A549 (cell line): ENCODE measurements around the gene CFAP43. TPM values are rescaled to one million over a fixed set of nuclear protein-coding genes. Genes with fewer than 3 reads are reported as not detected.
A peak's percentile ranks its signal among the peaks of the same experiment; 100 is the strongest.

ENCODE experiments used
- ATAC-seq, 2 experiments: fragments of 200-7000 bp in 1 of 2; fragments of >200 bp in 1 of 2; cut with Nextera tagmentation in 1 of 2; cut with Tn5 transposase in 1 of 2; 3 replicates each; pipeline versions ENCODE4 v1.8.0 to v1.9.1; 2018 to 2020; ENCODE audit warnings: mild to moderate bottlenecking in 1 of 2, moderate library complexity in 1 of 2
- CTCF ChIA-PET: fragments of 300-600 bp; sonication (Branson Sonifier 250); formaldehyde crosslinking; extraction: SDS; loops from one replicate; lab custom pipeline; 2021; ENCODE audit warnings: antibody characterized with exemption, inconsistent platforms; lab: Yijun Ruan, JAX
- POLR2A ChIA-PET: fragments of 350-600 bp; formaldehyde crosslinking; extraction: SDS; loops from one replicate; lab custom pipeline; 2021; ENCODE audit warnings: antibody characterized with exemption, inconsistent platforms; lab: Yijun Ruan, JAX
- DNase-seq, 2 experiments: peaks; one replicate each; pipeline versions ENCODE4 v3.0.0 to v3.0.0-alpha.2; 2011 to 2016; ENCODE audit warnings: low read depth in 1 of 2, low spot score in 1 of 2
- FAIRE-seq: peaks from 2 replicates; lab custom pipeline; 2011; peaks lifted over from hg19 to GRCh38; lab: Jason Lieb, UNC
- H3K27ac ChIP-seq, 2 experiments: fragments of >200 bp; sonication (Bioruptor Twin); formaldehyde crosslinking; 3 replicates each; pipeline ENCODE4 v1.5.1; 2016 to 2017
- H3K4me1 ChIP-seq: fragments of >200 bp; sonication (Bioruptor Twin); formaldehyde crosslinking; 3 replicates; pipeline ENCODE4 v1.6.1; 2016
- H3K4me2 ChIP-seq: fragments of >200 bp; sonication (Bioruptor Twin); formaldehyde crosslinking; 3 replicates; pipeline ENCODE4 v1.6.1; 2016
- H3K4me3 ChIP-seq: fragments of >200 bp; sonication (Bioruptor Twin); formaldehyde crosslinking; 3 replicates; pipeline ENCODE4 v1.5.1; 2016
- H3K9me3 ChIP-seq: fragments of >200 bp; sonication (Bioruptor Twin); formaldehyde crosslinking; 3 replicates; pipeline ENCODE4 v1.6.1; 2016
- ATOH8 ChIP-seq: fragments of 250-450 bp; sonication (Bioruptor Pico); IDR thresholded peaks from 2 replicates; pipeline ENCODE4 v1.5.0; 2020; ENCODE audit warnings: low read depth, mild to moderate bottlenecking, moderate library complexity
- BHLHE40 ChIP-seq: IDR thresholded peaks from 2 replicates; pipeline ENCODE4 v1.6.1; 2012; ENCODE audit warnings: low read depth, low read length, inconsistent platforms
- CBX2 ChIP-seq: fragments of 200-600 bp; sonication (generic); IDR thresholded peaks from 2 replicates; pipeline ENCODE4 v1.6.1; 2016; ENCODE audit warnings: low read depth, mild to moderate bottlenecking, borderline replicate concordance
- CHD4 ChIP-seq: fragments of 200-600 bp; sonication (generic); IDR thresholded peaks from 2 replicates; pipeline ENCODE4 v1.6.1; 2016; ENCODE audit warnings: antibody characterized with exemption, mild to moderate bottlenecking, borderline replicate concordance
- EP300 ChIP-seq, 2 experiments: fragments of >200 bp; sonication (Bioruptor Twin); formaldehyde crosslinking; IDR thresholded peaks; 2 replicates in 1 of 2; 3 replicates in 1 of 2; pipeline ENCODE4 v1.6.1; 2016 to 2017
- FOSB ChIP-seq: fragments of 250-450 bp; sonication (Bioruptor Pico); IDR thresholded peaks from 2 replicates; pipeline ENCODE4 v1.5.0; 2020; ENCODE audit warnings: mild to moderate bottlenecking, moderate library complexity
- FOXS1 ChIP-seq: fragments of 250-450 bp; sonication (Bioruptor Pico); IDR thresholded peaks from 2 replicates; pipeline ENCODE4 v1.5.0; 2020; ENCODE audit warnings: mild to moderate bottlenecking, moderate library complexity
- GATA3 ChIP-seq: IDR thresholded peaks from 2 replicates; pipeline ENCODE4 v1.6.1; 2012; ENCODE audit warnings: borderline replicate concordance
- HDAC2 ChIP-seq: fragments of 200-600 bp; sonication (generic); IDR thresholded peaks from 2 replicates; pipeline ENCODE4 v1.6.1; 2016
- HOXA7 ChIP-seq: fragments of 250-450 bp; sonication (Bioruptor Pico); IDR thresholded peaks from 2 replicates; pipeline ENCODE4 v1.5.0; 2020; ENCODE audit warnings: mild to moderate bottlenecking, moderate library complexity
- JUNB ChIP-seq: fragments of >200 bp; sonication (Bioruptor Twin); formaldehyde crosslinking; IDR thresholded peaks from 2 replicates; pipeline ENCODE4 v1.6.1; 2016
- KDM1A ChIP-seq: fragments of 200-600 bp; sonication (generic); IDR thresholded peaks from 2 replicates; pipeline ENCODE4 v1.6.1; 2016; ENCODE audit warnings: low read depth, mild to moderate bottlenecking
- KDM5A ChIP-seq: fragments of 200-600 bp; sonication (generic); IDR thresholded peaks from 2 replicates; pipeline ENCODE4 v1.6.1; 2016; ENCODE audit warnings: antibody characterized with exemption, mild to moderate bottlenecking
- MAFK ChIP-seq: fragments of 450-650 bp; IDR thresholded peaks from 2 replicates; pipeline ENCODE4 v1.6.1; 2014; ENCODE audit not compliant: partially characterized antibody
- MYC ChIP-seq: IDR thresholded peaks from 2 replicates; pipeline ENCODE4 v1.6.1; 2012; ENCODE audit warnings: mild to moderate bottlenecking, inconsistent platforms, low read length, improper control_type of control experiment, borderline replicate concordance
- PHF8 ChIP-seq: fragments of 200-600 bp; sonication (generic); IDR thresholded peaks from 2 replicates; pipeline ENCODE4 v1.6.1; 2016; ENCODE audit warnings: low read depth, mild to moderate bottlenecking, antibody characterized with exemption, moderate library complexity, borderline replicate concordance
- POLR2A ChIP-seq: IDR thresholded peaks from 2 replicates; pipeline ENCODE4 v1.6.1; 2012; ENCODE audit warnings: mild to moderate bottlenecking, low read length
- POLR2AphosphoS2 ChIP-seq: conservative IDR thresholded peaks from 2 replicates; pipeline ENCODE4 v1.6.1; 2012; ENCODE audit warnings: low read length, improper control_type of control experiment, inconsistent platforms
- RAD21 ChIP-seq, 2 experiments: fragments of >200 bp in 1 of 2; sonication (Bioruptor Twin) in 1 of 2; formaldehyde crosslinking in 1 of 2; IDR thresholded peaks in 1 of 2; conservative IDR thresholded peaks in 1 of 2; 2 replicates in 1 of 2; 3 replicates in 1 of 2; pipeline ENCODE4 v1.6.1; 2012 to 2018; ENCODE audit warnings: inconsistent platforms in 1 of 2
- SMC3 ChIP-seq: fragments of >200 bp; sonication (Bioruptor Twin); formaldehyde crosslinking; IDR thresholded peaks from 3 replicates; pipeline ENCODE4 v1.6.1; 2018; ENCODE audit warnings: inconsistent platforms
- USF2 ChIP-seq: fragments of 450-650 bp; IDR thresholded peaks from 2 replicates; pipeline ENCODE4 v1.6.1; 2014; ENCODE audit warnings: antibody characterized with exemption
- ZC3H11A ChIP-seq: fragments of 450-650 bp; IDR thresholded peaks from 2 replicates; pipeline ENCODE4 v1.6.1; 2014; ENCODE audit warnings: antibody characterized with exemption, mild to moderate bottlenecking
- ZFP36 ChIP-seq: fragments of 450-650 bp; IDR thresholded peaks from 2 replicates; pipeline ENCODE4 v1.6.1; 2014; ENCODE audit warnings: borderline replicate concordance; ENCODE audit not compliant: partially characterized antibody
- ZNF302 ChIP-seq: fragments of 250-450 bp; sonication (Bioruptor Pico); IDR thresholded peaks from 2 replicates; pipeline ENCODE4 v1.9.0; 2021; ENCODE audit warnings: inconsistent platforms, mild to moderate bottlenecking, moderate library complexity
- WGBS: methylation state at CpG from one replicate; pipeline ENCODE4 v1.1.6; 2017; ENCODE audit errors: missing lambda C conversion rate; 5-methylcytosine and 5-hydroxymethylcytosine counted together
- polyA plus RNA-seq, 4 experiments: library from polyadenylated mRNA; depleted of rRNA in 3 of 4; stranded (reverse); fragments of >200 nt; fragmentation: RNase III in 1 of 4; extraction: RNeasy Plus Mini Kit Qiagen cat#74134 plus additional on column Dnase treatment in 1 of 4; gene quantifications; 2 replicates in 3 of 4; 3 replicates in 1 of 4; pipeline ENCODE4 v1.2.3, GENCODE V29; 2011 to 2017
- TF ChIP-seq, protein P1 (sequence below): fragments of >200 bp; sonication (Bioruptor Twin); formaldehyde crosslinking; IDR thresholded peaks from 3 replicates; pipeline ENCODE4 v1.5.1; 2016
- TF ChIP-seq, protein P2 (sequence below): fragments of 150-350 bp; IDR thresholded peaks from 2 replicates; pipeline ENCODE4 v1.6.1; 2014; ENCODE audit warnings: low read depth, mild to moderate bottlenecking, low read length
- TF ChIP-seq, protein P3 (sequence below): IDR thresholded peaks from 2 replicates; pipeline ENCODE4 v1.6.1; 2012
- TF ChIP-seq, protein P4 (sequence below): fragments of >200 bp; sonication (Bioruptor Twin); formaldehyde crosslinking; IDR thresholded peaks from 2 replicates; pipeline ENCODE4 v1.6.1; 2016

Gene CFAP43
- polyA plus RNA-seq, 2 of the 4 experiments (the other 2 are of a cell fraction): 0.31 to 0.75 TPM

- TF ChIP-seq POLR2A (no peak), HDAC2 (no peak), ZNF302 (CRISPR knock-in tag) (no peak), MAFK (no peak), ZFP36 (no peak), FOSB (CRISPR knock-in tag) (no peak), GATA3 (no peak), MYC (no peak), JUNB (no peak), KDM1A (no peak), HOXA7 (CRISPR knock-in tag) (no peak), SMC3 (no peak)
- Histone ChIP-seq H3K4me3 (no peak overlapping the region), H3K27ac (no peak overlapping the region), H3K9me3 (no peaks in the 10 kb centered on the region), H3K4me2 (no peak overlapping the region), H3K4me1 (no peaks in the 10 kb centered on the region)
- ChIA-PET CTCF (interaction anchor here (1.0 to 1.6 kb wide), 4 partner anchors 12 to 332 kb away, joined by 3 to 6 read pairs (median 3); no protein-coding TSS in a partner anchor), POLR2A (no interaction called here)
- no peak for DNase-seq
- 22% methylated on average over 3 of the region's 3 CpGs for WGBS
- no peak for FAIRE-seq
- ATAC-seq: no peak; a peak in 1 of 6 replicates
Measured at GRCh38 chr10:104216631-104217030, 15.5 kb downstream of the CFAP43 start.

DNA sequence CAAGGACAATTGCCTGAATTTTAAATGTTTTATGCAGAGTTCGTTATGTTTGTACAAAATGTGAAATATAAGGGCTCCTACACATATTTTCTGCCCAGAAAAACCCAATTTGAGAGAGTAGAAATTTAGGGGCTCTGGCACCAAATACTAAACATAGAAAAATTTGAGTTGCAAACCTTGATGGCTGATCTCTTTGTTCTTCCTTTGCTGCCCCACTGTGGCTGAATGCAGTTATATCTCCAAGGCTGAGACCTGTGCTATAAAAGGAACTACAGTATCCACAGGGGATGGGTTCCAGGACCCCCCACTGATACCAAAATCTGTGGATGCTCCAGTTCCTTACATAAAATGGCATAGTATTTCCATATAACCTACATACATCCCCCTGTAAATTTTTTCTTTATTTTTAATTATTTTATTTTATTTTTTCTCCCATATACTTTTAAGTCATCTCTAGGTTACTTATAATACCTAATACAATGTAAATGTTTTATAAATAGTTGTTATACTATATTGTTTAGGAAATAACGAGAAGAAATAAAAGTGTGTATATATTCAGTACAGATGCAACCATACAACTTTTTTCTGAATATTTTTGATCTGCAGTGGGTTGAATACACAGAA, 22.5 kb downstream of the CFAP43 start:
- TF ChIP-seq RAD21 (conservative IDR thresholded peaks at IDR 0.05 in 1 of 2, IDR thresholded peaks at IDR 0.05 in 1 of 2) (peak; percentile 84 to 89), SMC3 (peak; percentile 92), POLR2AphosphoS2 (no peak), POLR2A (no peak), PHF8 (no peak), FOXS1 (CRISPR knock-in tag) (no peak), EP300 (IDR thresholded peaks at IDR 0.05) (no peak)
- TF ChIP-seq, protein P1, sequence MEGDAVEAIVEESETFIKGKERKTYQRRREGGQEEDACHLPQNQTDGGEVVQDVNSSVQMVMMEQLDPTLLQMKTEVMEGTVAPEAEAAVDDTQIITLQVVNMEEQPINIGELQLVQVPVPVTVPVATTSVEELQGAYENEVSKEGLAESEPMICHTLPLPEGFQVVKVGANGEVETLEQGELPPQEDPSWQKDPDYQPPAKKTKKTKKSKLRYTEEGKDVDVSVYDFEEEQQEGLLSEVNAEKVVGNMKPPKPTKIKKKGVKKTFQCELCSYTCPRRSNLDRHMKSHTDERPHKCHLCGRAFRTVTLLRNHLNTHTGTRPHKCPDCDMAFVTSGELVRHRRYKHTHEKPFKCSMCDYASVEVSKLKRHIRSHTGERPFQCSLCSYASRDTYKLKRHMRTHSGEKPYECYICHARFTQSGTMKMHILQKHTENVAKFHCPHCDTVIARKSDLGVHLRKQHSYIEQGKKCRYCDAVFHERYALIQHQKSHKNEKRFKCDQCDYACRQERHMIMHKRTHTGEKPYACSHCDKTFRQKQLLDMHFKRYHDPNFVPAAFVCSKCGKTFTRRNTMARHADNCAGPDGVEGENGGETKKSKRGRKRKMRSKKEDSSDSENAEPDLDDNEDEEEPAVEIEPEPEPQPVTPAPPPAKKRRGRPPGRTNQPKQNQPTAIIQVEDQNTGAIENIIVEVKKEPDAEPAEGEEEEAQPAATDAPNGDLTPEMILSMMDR: peak; percentile 82
- Histone ChIP-seq H3K27ac (no peak overlapping the region), H3K9me3 (no peaks in the 10 kb centered on the region), H3K4me1 (no peaks in the 10 kb centered on the region), H3K4me2 (no peak overlapping the region), H3K4me3 (no peak overlapping the region)
- ATAC-seq (peak; percentile 47 to 90; a peak in 4 of 6 replicates), DNase-seq (peak; percentile 48 to 51), FAIRE-seq (no peak)
- ChIA-PET CTCF (interaction anchor here (0.8 to 2.0 kb wide), 10 partner anchors 10 to 320 kb away, joined by 3 to 33 read pairs (median 6); partner anchors contain the start of gene SFR1), POLR2A (no interaction called here)
- WGBS: 2% methylated on average over 2 of the region's 2 CpGs

DNA sequence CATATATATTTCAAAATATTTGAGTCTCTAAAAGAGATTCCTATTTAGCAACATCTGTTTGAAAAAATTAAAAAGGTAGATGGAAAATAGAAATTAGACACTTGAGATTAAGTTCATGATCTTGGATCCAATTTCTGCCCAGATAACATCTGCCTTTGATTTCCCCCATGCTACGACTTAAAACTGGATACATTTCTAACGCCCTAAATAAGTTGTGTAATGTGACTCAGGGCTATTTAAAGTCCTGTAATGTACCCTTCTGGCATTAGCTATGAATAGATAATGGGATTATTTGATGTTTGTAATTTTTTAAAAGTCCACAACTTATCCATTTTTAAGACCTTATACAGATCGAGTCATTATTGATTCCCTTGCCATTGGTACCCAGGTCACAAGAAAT, 23.4 kb downstream of the CFAP43 start:
- Histone ChIP-seq H3K4me3 (no peak overlapping the region), H3K4me1 (no peaks in the 10 kb centered on the region), H3K9me3 (no peaks in the 10 kb centered on the region), H3K27ac (no peak overlapping the region), H3K4me2 (no peak overlapping the region)
- FAIRE-seq (no peak), DNase-seq (no peak), ATAC-seq (no peak)
- ChIA-PET CTCF (interaction anchor here (0.6 to 1.0 kb wide), 4 partner anchors 51 to 164 kb away, joined by 3 read pairs; no protein-coding TSS in a partner anchor), POLR2A (no interaction called here)
- WGBS: 35% methylated on average over 3 of the region's 3 CpGs
- TF ChIP-seq PHF8 (no peak), MAFK (no peak), ZNF302 (CRISPR knock-in tag) (no peak), JUNB (no peak), ATOH8 (CRISPR knock-in tag) (no peak), CBX2 (no peak), BHLHE40 (no peak), CHD4 (no peak), RAD21 (conservative IDR thresholded peaks at IDR 0.05 in 1 of 2, IDR thresholded peaks at IDR 0.05 in 1 of 2) (no peak), MYC (no peak), ZC3H11A (no peak), USF2 (no peak), KDM5A (no peak), ZFP36 (no peak)
- TF ChIP-seq, protein P2, sequence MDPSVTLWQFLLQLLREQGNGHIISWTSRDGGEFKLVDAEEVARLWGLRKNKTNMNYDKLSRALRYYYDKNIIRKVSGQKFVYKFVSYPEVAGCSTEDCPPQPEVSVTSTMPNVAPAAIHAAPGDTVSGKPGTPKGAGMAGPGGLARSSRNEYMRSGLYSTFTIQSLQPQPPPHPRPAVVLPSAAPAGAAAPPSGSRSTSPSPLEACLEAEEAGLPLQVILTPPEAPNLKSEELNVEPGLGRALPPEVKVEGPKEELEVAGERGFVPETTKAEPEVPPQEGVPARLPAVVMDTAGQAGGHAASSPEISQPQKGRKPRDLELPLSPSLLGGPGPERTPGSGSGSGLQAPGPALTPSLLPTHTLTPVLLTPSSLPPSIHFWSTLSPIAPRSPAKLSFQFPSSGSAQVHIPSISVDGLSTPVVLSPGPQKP: no peak
- TF ChIP-seq, protein P3, sequence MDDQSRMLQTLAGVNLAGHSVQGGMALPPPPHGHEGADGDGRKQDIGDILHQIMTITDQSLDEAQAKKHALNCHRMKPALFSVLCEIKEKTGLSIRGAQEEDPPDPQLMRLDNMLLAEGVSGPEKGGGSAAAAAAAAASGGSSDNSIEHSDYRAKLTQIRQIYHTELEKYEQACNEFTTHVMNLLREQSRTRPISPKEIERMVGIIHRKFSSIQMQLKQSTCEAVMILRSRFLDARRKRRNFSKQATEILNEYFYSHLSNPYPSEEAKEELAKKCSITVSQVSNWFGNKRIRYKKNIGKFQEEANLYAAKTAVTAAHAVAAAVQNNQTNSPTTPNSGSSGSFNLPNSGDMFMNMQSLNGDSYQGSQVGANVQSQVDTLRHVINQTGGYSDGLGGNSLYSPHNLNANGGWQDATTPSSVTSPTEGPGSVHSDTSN: no peak
- TF ChIP-seq, protein P4, sequence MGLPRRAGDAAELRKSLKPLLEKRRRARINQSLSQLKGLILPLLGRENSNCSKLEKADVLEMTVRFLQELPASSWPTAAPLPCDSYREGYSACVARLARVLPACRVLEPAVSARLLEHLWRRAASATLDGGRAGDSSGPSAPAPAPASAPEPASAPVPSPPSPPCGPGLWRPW: no peak
